Measurements from ENCODE around the gene ALAS1.

- no peak for TF ChIP-seq POLR2AphosphoS5 (IDR thresholded peaks at IDR 0.05)
- no peak for TF ChIP-seq CTCF (IDR thresholded peaks at IDR 0.05 in 8 of 11, conservative IDR thresholded peaks at IDR 0.05 in 3 of 11)
- no peak for TF ChIP-seq POLR2A (IDR thresholded peaks at IDR 0.05)
These were observed 966 bp downstream of the ALAS1 start for GRCh38 chr3:52198643-52199608.

All from spleen (tissue), 7 donors.